HepG2 (cell line): ENCODE measurements around the gene ZNF444. TPM values are rescaled to one million over a fixed set of nuclear protein-coding genes. Genes with fewer than 3 reads are reported as not detected.

Experiments
- ATAC-seq: fragments of 200-7000 bp; cut with Tn5 transposase; 3 replicates; pipeline ENCODE4 v1.9.1; 2020; ENCODE audit warnings: mild to moderate bottlenecking, moderate library complexity
- BruUV-seq: library from RNA; stranded (reverse); fragments of 400-500 nt; replicated peaks from 2 replicates; lab custom pipeline; 2021; lab: Mats Ljungman, UMichigan
- CTCF ChIA-PET: fragments of 300-600 bp; formaldehyde crosslinking; extraction: SDS; loops from one replicate; lab custom pipeline; 2021; ENCODE audit warnings: low total read pairs, inconsistent platforms, low intra/inter-chr PET ratio; lab: Yijun Ruan, JAX
- POLR2A ChIA-PET: fragments of 350-600 bp; sonication (Branson Sonifier 250); formaldehyde crosslinking; loops from one replicate; lab custom pipeline; 2020; ENCODE audit warnings: antibody characterized with exemption, inconsistent platforms; lab: Yijun Ruan, JAX
- DNase-seq: peaks from one replicate; pipeline ENCODE4 v3.0.0-alpha.2; 2015; ENCODE audit warnings: low spot score
- FAIRE-seq: peaks from 3 replicates; lab custom pipeline; 2011; peaks lifted over from hg19 to GRCh38; lab: Jason Lieb, UNC
- H2AFZ ChIP-seq: one replicate; pipeline ENCODE4 v1.6.1; 2011; ENCODE audit warnings: low read length, inconsistent platforms
- H3K27ac ChIP-seq: fragments of 300-600 bp; 3 replicates; pipeline ENCODE4 v1.8.0; 2011; ENCODE audit warnings: mixed run types, mild to moderate bottlenecking, mixed read lengths, low read length, inconsistent platforms; ENCODE audit not compliant: insufficient read depth; ENCODE audit errors: extremely low read length
- H3K27me3 ChIP-seq, 2 experiments: fragments of 200-600 bp in 1 of 2; 2 replicates in 1 of 2; 3 replicates in 1 of 2; pipeline versions ENCODE4 v1.6.0 to v1.8.0; 2011; ENCODE audit warnings: low read length in 2 of 2, mild to moderate bottlenecking in 2 of 2, moderate library complexity in 2 of 2, inconsistent platforms in 1 of 2; ENCODE audit not compliant: insufficient read depth in 2 of 2, control insufficient read depth in 1 of 2
- H3K36me3 ChIP-seq, 2 experiments: fragments of 200-600 bp in 1 of 2; replicated peaks in 1 of 2; 2 replicates in 1 of 2; 3 replicates in 1 of 2; pipeline versions ENCODE4 v1.5.1 to v1.8.0; 2011; ENCODE audit warnings: low read length in 2 of 2, inconsistent platforms in 1 of 2; ENCODE audit not compliant: insufficient read depth in 2 of 2, control insufficient read depth in 1 of 2
- H3K4me1 ChIP-seq: 2 replicates; pipeline ENCODE4 v1.5.1; 2012; ENCODE audit warnings: low read length, inconsistent platforms; ENCODE audit not compliant: insufficient read depth
- H3K4me2 ChIP-seq: 2 replicates; pipeline ENCODE4 v1.6.0; 2011; ENCODE audit warnings: low read depth, low read length, inconsistent platforms
- H3K4me3 ChIP-seq, 3 experiments: fragments of 200-600 bp in 1 of 3; sonication (generic), shearing (Covaris generic) in 1 of 3; replicated peaks in 1 of 3; 2 replicates each; pipeline ENCODE4 v1.5.1; 2011 to 2016; ENCODE audit warnings: low read length in 3 of 3, inconsistent platforms in 2 of 3, low read depth in 2 of 3, mild to moderate bottlenecking in 2 of 3, control low read depth in 1 of 3, mixed read lengths in 1 of 3; ENCODE audit not compliant: insufficient read depth in 1 of 3
- H3K79me2 ChIP-seq: one replicate; pipeline ENCODE4 v1.6.1; 2011; ENCODE audit warnings: low read length, inconsistent platforms; ENCODE audit not compliant: insufficient read depth
- H3K9ac ChIP-seq: 2 replicates; pipeline ENCODE4 v1.6.0; 2011; ENCODE audit warnings: mild to moderate bottlenecking, low read depth, low read length, inconsistent platforms; ENCODE audit not compliant: insufficient read depth
- H3K9me3 ChIP-seq: 2 replicates; pipeline ENCODE4 v1.5.1; 2012; ENCODE audit warnings: mild to moderate bottlenecking, low read length
- H4K20me1 ChIP-seq: 2 replicates; pipeline ENCODE4 v1.6.0; 2011; ENCODE audit warnings: inconsistent platforms, mild to moderate bottlenecking, low read length, moderate library complexity; ENCODE audit not compliant: insufficient read depth
- ELF1 ChIP-seq: sonication (generic); formaldehyde crosslinking; IDR thresholded peaks from 2 replicates; pipeline ENCODE4 v1.4.0; 2020; ENCODE audit warnings: missing genetic modification reagents
- JARID2 ChIP-seq: sonication (generic); formaldehyde crosslinking; IDR thresholded peaks from 2 replicates; pipeline ENCODE4 v1.8.1; 2023; ENCODE audit warnings: missing genetic modification reagents, inconsistent platforms; ENCODE audit not compliant: insufficient replicate concordance
- KLF15 ChIP-seq: sonication (generic); formaldehyde crosslinking; IDR thresholded peaks from 2 replicates; pipeline ENCODE4 v1.8.1; 2023; ENCODE audit warnings: borderline replicate concordance, mild to moderate bottlenecking, inconsistent platforms, missing genetic modification reagents, mixed read lengths
- MXD4 ChIP-seq: IDR thresholded peaks from 2 replicates; pipeline ENCODE4 v1.6.1; 2016; ENCODE audit warnings: mild to moderate bottlenecking, missing biosample characterization, missing genetic modification reagents
- PHF5A ChIP-seq: IDR thresholded peaks from one replicate; pipeline ENCODE4 v1.6.1; 2018; ENCODE audit warnings: low read depth, missing genetic modification reagents; ENCODE audit not compliant: unreplicated experiment
- PPARG ChIP-seq: conservative IDR thresholded peaks from 2 replicates; pipeline ENCODE4 v1.6.1; 2016; ENCODE audit warnings: missing biosample characterization, missing genetic modification reagents
- RXRB ChIP-seq: IDR thresholded peaks from 2 replicates; pipeline ENCODE4 v1.6.1; 2016; ENCODE audit warnings: borderline replicate concordance, missing genetic modification reagents, missing compliant biosample characterization
- SPEN ChIP-seq: sonication (generic); formaldehyde crosslinking; IDR thresholded peaks from 2 replicates; pipeline ENCODE4 v1.5.1; 2020; ENCODE audit warnings: low read depth, mild to moderate bottlenecking, missing genetic modification reagents
- TBX2 ChIP-seq: sonication (generic); formaldehyde crosslinking; IDR thresholded peaks from 2 replicates; pipeline ENCODE4 v1.5.0; 2020; ENCODE audit warnings: missing genetic modification reagents, mild to moderate bottlenecking, borderline replicate concordance
- ZBTB25 ChIP-seq: IDR thresholded peaks from 2 replicates; pipeline ENCODE4 v1.6.1; 2018; ENCODE audit warnings: missing genetic modification reagents
- ZBTB39 ChIP-seq: sonication (generic); formaldehyde crosslinking; IDR thresholded peaks from 2 replicates; pipeline ENCODE4 v1.5.0; 2020; ENCODE audit warnings: missing genetic modification reagents
- ZHX1 ChIP-seq: sonication (generic); formaldehyde crosslinking; IDR thresholded peaks from 2 replicates; pipeline ENCODE4 v1.8.1; 2022; ENCODE audit warnings: low read depth, mild to moderate bottlenecking, missing genetic modification reagents
- ZKSCAN1 ChIP-seq: fragments of 150-350 bp; IDR thresholded peaks from 2 replicates; pipeline ENCODE4 v1.6.1; 2014; ENCODE audit warnings: low read length
- ZNF280D ChIP-seq: sonication (generic); formaldehyde crosslinking; IDR thresholded peaks from 2 replicates; pipeline ENCODE4 v1.5.1; 2020; ENCODE audit warnings: mild to moderate bottlenecking, missing genetic modification reagents
- ZSCAN5A ChIP-seq: sonication (generic); formaldehyde crosslinking; IDR thresholded peaks from 2 replicates; pipeline ENCODE4 v1.8.0; 2022; ENCODE audit warnings: mild to moderate bottlenecking, missing genetic modification reagents, borderline replicate concordance
- WGBS: methylation state at CpG from one replicate; pipeline ENCODE4 v1.1.6; 2017; ENCODE audit warnings: low lambda C conversion rate; 5-methylcytosine and 5-hydroxymethylcytosine counted together
- in situ Hi-C: cut with HindIII; loops from 2 replicates; pipeline ENCODE4 v1.10.0; 2017; ENCODE audit warnings: low pct_unique_long_range_greater_than_20kb; ENCODE audit not compliant: extremely low pct_ligation_motif_present
- intact Hi-C: fragments of 100-400 bp; cut with micrococcal nuclease; formaldehyde crosslinking; loops from one replicate; pipeline ENCODE4 v1.10.0; 2022; ENCODE audit not compliant: unreplicated experiment
- polyA plus RNA-seq, 8 experiments: library from polyadenylated mRNA; depleted of rRNA in 3 of 8; stranded (reverse) in 7 of 8; unstranded in 1 of 8; fragments of >200 nt; fragmentation: Illumina TruSeq in 4 of 8; extraction: Trizol in 4 of 8; gene quantifications; 2 replicates each; pipeline versions ENCODE4 v1.2.1 to v1.2.3, GENCODE V29; 2011 to 2016; ENCODE audit warnings: low read depth in 4 of 8, missing spikeins in 1 of 8, mixed read lengths in 1 of 8; ENCODE audit not compliant: insufficient read depth in 1 of 8
- total RNA-seq, 5 experiments: library from RNA; depleted of rRNA; stranded (reverse); fragments of >200 nt; fragmentation: Illumina TruSeq; extraction: Trizol; gene quantifications; 2 replicates each; pipeline ENCODE4 v1.2.3, GENCODE V29; 2016; ENCODE audit warnings: low read depth in 1 of 5

ZNF444 gene
- total and polyA plus RNA-seq, 2 of the 13 experiments (the other 11 are each of a cell fraction or from before 2014, with no cell fraction given) = 27.4 to 30.3 TPM

GRCh38 chr19:56134654-56134921 is 6.5 kb upstream of the ZNF444 start:
- no peak overlapping the region for H3K27ac ChIP-seq
- intact Hi-C loops (no loop called here), in situ Hi-C loops (no loop called here)
- H3K4me2 ChIP-seq = no peak overlapping the region
- no peaks in the 10 kb centered on the region for H3K27me3 ChIP-seq
- no peak overlapping the region for H3K4me3 ChIP-seq
- FAIRE-seq (no peak), DNase-seq (no peak), ATAC-seq (no peak)
- no peaks in the 10 kb centered on the region for H3K36me3 ChIP-seq
- no peak overlapping the region for H3K9ac ChIP-seq
- no TSS peak for BruUV-seq
- no peaks in the 10 kb centered on the region for H3K79me2 ChIP-seq
- no peak overlapping the region for H2AFZ ChIP-seq
- CTCF ChIA-PET = no interaction called here
- POLR2A ChIA-PET = interaction anchor here (1.5 to 2.7 kb wide), 2 partner anchors 8 to 23 kb away, joined by 8 to 15 read pairs; no protein-coding TSS in a partner anchor
- H3K9me3 ChIP-seq = no peaks in the 10 kb centered on the region
- no peaks in the 10 kb centered on the region for H4K20me1 ChIP-seq
- peaks cover 56% of the 10 kb centered on the region for H3K4me1 ChIP-seq
- 90% methylated on average over 5 of the region's 5 CpGs for WGBS
- TF ChIP-seq ZBTB25 = no peak
- TF ChIP-seq PHF5A = no peak
- TF ChIP-seq ZBTB39 (CRISPR knock-in tag) = no peak
- no peak for TF ChIP-seq ZNF280D (CRISPR knock-in tag)
- no peak for TF ChIP-seq TBX2 (CRISPR knock-in tag)
- no peak for TF ChIP-seq PPARG (CRISPR knock-in tag)
- TF ChIP-seq ZSCAN5A = no peak
- TF ChIP-seq ELF1 (CRISPR knock-in tag) = no peak
- no peak for TF ChIP-seq MXD4 (CRISPR knock-in tag)
- TF ChIP-seq SPEN (CRISPR knock-in tag) = no peak
- TF ChIP-seq ZKSCAN1 = no peak
- no peak for TF ChIP-seq JARID2 (CRISPR knock-in tag)
- TF ChIP-seq ZHX1 (CRISPR knock-in tag) = no peak
- no peak for TF ChIP-seq RXRB (CRISPR knock-in tag)
- TF ChIP-seq KLF15 = no peak
